GM21528 (cell line): ENCODE measurements around the gene POMGNT2.

ENCODE experiments used
- ATAC-seq: cut with Tn5 transposase; IDR thresholded peaks from one replicate; pipeline ENCODE4 v1.9.1; 2021; ENCODE audit warnings: mild to moderate bottlenecking, moderate library complexity; ENCODE audit not compliant: unreplicated experiment, low FRiP score

The POMGNT2 gene

GRCh38 chr3:43104039-43104438, 1.8 kb downstream of the POMGNT2 start:
- no peak for ATAC-seq

GRCh38 chr3:43102773-43103480, 3.0 kb downstream of the POMGNT2 start:
- ATAC-seq = no peak

DNA sequence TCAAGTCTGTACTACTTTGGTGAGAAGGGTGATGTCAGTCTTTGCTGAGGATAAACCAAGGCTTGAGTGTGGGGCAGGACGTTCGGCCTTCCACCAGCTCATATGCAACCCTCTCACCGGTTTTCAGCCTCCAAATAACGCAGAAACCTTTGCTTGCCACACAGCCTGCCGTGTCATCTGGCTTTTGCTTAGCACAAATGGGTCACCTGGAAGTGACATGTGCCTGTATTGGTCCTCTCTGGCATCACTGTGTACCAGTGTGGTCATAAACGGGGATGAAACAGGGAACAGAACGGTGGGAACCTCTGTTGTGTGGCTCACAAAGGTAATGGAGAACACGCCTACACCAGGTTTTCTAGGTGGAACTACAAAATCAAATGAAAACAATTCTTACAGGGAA, 7.1 kb downstream of the POMGNT2 start:
- no peak for ATAC-seq

- no peak for ATAC-seq
Observed at GRCh38 chr3:43097400-43098080, 8.3 kb downstream of the POMGNT2 start.

DNA sequence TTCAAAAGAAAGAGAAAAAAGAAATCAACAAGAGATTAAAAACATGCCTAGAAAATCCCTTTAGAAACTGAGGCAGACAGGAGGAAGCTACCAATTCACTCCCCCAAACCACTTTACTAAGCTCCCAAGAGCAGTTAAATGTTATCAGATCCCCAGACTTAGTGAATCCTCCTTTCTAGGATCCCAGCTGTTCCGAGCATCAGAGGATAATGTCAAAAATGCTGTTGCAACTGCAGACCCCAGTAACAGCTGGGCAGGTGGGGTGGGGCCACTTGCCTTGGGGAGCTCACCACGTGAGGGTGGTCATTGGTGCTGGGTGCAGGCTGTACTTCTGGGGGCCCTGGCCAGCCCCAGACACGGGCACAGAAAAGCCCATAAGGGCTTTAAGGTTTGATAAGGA, 9.1 kb downstream of the POMGNT2 start:
- no peak for ATAC-seq

DNA sequence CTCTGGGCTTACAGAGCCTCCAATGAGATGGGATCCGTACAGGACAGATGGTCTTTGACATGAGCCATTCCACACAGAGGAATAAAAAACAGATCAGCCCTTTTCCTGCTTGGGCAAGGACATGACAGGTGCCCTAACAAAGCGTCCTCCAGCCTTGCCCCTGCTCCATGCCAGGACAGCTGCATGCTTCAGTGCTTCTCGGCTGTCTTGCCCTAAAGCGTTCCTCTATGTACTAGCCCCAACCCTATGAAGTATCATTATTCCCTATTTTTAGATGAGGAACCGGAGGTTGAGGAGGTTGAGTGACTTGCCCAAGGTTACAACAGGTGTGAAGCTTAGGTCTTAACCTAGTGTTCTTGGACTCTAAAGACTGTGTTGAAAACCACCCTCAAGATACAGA, 10.5 kb downstream of the POMGNT2 start:
- ATAC-seq = no peak

- ATAC-seq = no peak
Observed at GRCh38 chr3:43094851-43095250, 11.0 kb downstream of the POMGNT2 start.

DNA sequence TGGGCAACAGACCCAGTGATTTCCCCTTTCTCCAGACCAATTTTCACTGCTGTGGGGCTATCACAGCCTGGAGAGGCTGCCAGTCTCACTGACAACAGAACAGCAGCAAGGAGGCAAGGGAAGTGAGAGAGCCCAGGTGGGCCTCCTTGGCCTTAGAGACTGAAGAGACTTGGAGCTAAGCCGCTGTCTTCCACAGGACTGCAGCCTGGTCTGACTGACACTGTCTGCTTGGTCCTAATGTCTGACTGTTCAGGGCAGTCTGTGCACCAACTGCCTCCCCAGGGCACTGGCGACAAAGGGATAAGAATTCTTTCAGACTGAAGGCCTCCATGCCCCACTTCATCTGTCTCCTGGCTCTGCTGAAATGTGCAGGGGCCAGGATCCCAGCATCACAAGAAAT, 11.5 kb downstream of the POMGNT2 start:
- ATAC-seq = no peak

DNA sequence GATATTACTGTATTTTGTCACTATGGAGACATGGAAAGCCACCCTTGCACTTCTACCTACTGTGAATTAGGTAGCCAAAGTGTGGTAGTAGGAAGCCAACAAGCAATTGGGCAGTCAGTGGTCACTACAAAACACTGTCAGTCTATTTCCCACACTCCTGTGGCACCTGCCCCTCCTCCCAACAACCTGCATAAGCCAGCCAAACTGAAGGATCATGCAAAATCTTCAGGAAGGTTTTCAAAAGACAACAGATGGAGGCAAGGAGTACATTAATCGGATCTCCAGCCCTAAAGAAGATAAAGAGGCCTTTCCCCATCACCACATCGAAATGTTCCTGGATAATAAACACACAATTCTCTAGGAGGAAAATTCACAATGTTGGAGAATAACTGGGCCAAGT, 11.9 kb downstream of the POMGNT2 start:
- no peak for ATAC-seq

DNA sequence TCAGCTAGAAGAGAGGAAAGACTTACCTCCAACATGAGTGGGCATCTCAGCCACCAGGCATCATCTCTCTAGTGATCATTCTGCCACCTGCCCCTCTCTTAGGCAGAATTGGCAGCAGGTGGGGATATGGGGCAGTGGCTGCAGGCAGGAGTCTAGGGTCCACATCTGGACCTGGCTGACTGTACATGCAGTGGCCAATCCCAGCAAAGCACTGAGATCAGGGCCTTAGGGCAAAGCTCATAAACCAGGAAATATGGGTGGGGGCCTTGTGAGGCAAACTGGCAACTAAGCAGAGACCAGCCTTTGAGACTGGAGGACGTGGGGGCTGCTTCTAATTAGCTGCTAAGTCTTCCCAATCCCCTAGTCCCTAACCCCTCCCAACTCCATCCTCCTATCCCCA, 12.9 kb downstream of the POMGNT2 start:
- no peak for ATAC-seq

GRCh38 chr3:43091481-43091880, 14.4 kb downstream of the POMGNT2 start:
- no peak for ATAC-seq

DNA sequence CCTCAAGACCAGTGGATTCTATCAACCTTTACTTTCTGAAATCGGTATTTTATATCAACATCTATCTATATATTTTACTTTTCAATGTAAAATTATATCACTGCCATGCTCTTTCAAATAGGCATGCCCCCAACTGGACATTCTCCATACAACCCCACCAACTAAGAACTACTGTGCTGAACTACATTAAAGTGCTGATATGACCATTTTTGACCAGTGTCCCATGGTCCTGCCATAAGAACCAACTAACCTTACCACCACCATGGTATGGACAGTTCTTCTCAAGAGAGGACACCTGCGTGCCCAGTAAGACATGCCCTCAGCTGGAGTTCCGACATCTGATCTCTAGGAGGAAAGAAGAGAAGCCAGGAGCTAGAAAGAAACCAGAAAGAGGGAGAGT, 15.6 kb downstream of the POMGNT2 start:
- no peak for ATAC-seq

GRCh38 chr3:43089081-43089480, 16.8 kb downstream of the POMGNT2 start:
- no peak for ATAC-seq

- no peak for ATAC-seq
Observed at GRCh38 chr3:43087249-43087776, 18.6 kb downstream of the POMGNT2 start.

- ATAC-seq = no peak
Observed at GRCh38 chr3:43086460-43087165, 19.3 kb downstream of the POMGNT2 start.

GRCh38 chr3:43082457-43082856, 23.4 kb downstream of the POMGNT2 start:
- ATAC-seq = no peak

GRCh38 chr3:43081796-43082195, 24.1 kb downstream of the POMGNT2 start:
- ATAC-seq = no peak

DNA sequence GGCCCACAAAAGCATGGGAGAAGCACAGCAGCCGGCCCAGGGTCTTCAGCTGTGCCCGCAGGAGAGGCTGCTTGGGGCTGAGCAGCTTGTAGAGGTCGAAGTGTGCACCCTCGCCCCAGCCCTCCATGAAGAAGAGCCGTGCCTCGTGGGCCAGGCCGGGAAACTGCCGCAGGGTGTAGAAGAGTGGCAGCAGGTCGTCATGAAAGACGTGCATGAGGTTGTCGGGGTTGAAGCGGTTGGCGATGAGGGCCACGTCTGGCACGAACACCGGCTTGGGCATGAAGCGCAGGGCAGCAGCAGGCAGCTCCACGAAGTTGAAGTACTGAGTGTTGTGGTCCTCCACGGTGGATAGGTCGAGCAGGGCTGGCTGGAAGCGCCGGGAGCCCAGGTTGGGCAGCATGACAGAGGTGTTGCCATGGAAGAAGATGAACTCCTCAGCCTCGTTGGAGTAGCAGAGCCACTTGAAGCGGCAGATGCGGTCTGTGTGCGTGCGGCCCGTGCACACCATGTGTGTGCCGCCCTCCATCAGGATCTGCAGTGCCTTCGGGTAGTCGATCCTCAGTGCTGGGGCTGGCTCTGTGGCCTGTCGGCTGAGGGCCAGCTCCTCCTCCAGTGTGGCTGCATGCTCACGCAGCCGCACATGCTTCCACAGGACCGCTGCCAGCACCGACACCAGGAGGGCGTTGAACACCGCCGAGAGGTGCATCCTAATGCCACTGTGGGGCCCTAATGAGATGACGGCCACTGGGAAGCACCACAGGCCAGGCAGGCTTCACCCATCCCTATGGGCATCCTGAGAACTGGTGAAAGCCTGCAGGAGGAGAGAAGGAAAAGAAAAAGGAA, 24.9 kb downstream of the POMGNT2 start:
- no peak for ATAC-seq

- no peak for ATAC-seq
Observed at GRCh38 chr3:43079536-43080332, 26.1 kb downstream of the POMGNT2 start.

GRCh38 chr3:43077707-43078106, 28.2 kb downstream of the POMGNT2 start:
- no peak for ATAC-seq
